Panc1 (cell line): Measurements from ENCODE around the gene MTF1. TPM values are rescaled to one million over a fixed set of nuclear protein-coding genes. Genes with fewer than 3 reads are reported as not detected.
A peak's percentile ranks its signal among the peaks of the same experiment; 100 is the strongest.

Experiments used
- ATAC-seq: fragments of 200-7000 bp; cut with Tn5 transposase; 2 replicates; pipeline ENCODE4 v1.9.1; 2020; ENCODE audit warnings: mild to moderate bottlenecking, moderate library complexity
- BruUV-seq: library from RNA; stranded (reverse); fragments of 400-500 nt; replicated peaks from 2 replicates; lab custom pipeline; 2021; lab: Mats Ljungman, UMichigan
- CTCF ChIA-PET: fragments of 300-600 bp; sonication (Branson Sonifier 250); formaldehyde crosslinking; loops from one replicate; lab custom pipeline; 2022; ENCODE audit warnings: antibody characterized with exemption; lab: Charles Lee
- POLR2A ChIA-PET: fragments of 300-600 bp; sonication (Branson Sonifier 250); formaldehyde crosslinking; loops from one replicate; lab custom pipeline; 2022; ENCODE audit warnings: antibody characterized with exemption; lab: Charles Lee
- DNase-seq: peaks from one replicate; pipeline ENCODE4 v3.0.0-alpha.2; 2010; ENCODE audit warnings: low read depth, low spot score
- H3K27ac ChIP-seq: 2 replicates; pipeline ENCODE4 v1.5.1; 2011; ENCODE audit warnings: mild to moderate bottlenecking, low read length, inconsistent platforms
- H3K27me3 ChIP-seq: fragments of 200-500 bp; sonication (Bioruptor generic); 2 replicates; pipeline ENCODE4 v1.6.0; 2014; ENCODE audit warnings: low read length, inconsistent platforms; ENCODE audit not compliant: control insufficient read depth, insufficient read depth
- H3K36me3 ChIP-seq: fragments of 200-500 bp; sonication (Bioruptor generic); 2 replicates; pipeline ENCODE4 v1.5.1; 2014; ENCODE audit warnings: inconsistent platforms, mild to moderate bottlenecking, low read length, moderate library complexity; ENCODE audit not compliant: control insufficient read depth, insufficient read depth
- H3K4me1 ChIP-seq: 2 replicates; pipeline ENCODE4 v1.5.1; 2011; ENCODE audit warnings: inconsistent platforms, mild to moderate bottlenecking, low read length, moderate library complexity; ENCODE audit not compliant: control insufficient read depth, insufficient read depth
- H3K4me3 ChIP-seq, 2 experiments: 2 replicates each; pipeline ENCODE4 v1.5.1; 2011 to 2012; ENCODE audit warnings: low read depth in 2 of 2, low read length in 2 of 2, mild to moderate bottlenecking in 2 of 2, inconsistent platforms in 1 of 2, moderate library complexity in 1 of 2
- H3K9me3 ChIP-seq: fragments of 200-500 bp; sonication (Bioruptor generic); 2 replicates; pipeline ENCODE4 v1.5.1; 2014; ENCODE audit warnings: low read depth, mild to moderate bottlenecking, inconsistent platforms, low read length, moderate library complexity; ENCODE audit not compliant: control insufficient read depth, insufficient read depth
- CTCF ChIP-seq: fragments of 450-650 bp; IDR thresholded peaks from 2 replicates; pipeline ENCODE4 v1.5.1; 2017; ENCODE audit warnings: mild to moderate bottlenecking
- POLR2AphosphoS5 ChIP-seq: IDR thresholded peaks from 2 replicates; pipeline ENCODE4 v1.6.1; 2012; ENCODE audit warnings: mild to moderate bottlenecking, low read depth, low read length, moderate library complexity
- SIN3A ChIP-seq: IDR thresholded peaks from 2 replicates; pipeline ENCODE4 v1.6.1; 2012; ENCODE audit warnings: low read depth, mild to moderate bottlenecking, low read length, moderate library complexity, borderline replicate concordance; ENCODE audit not compliant: insufficient read depth
- TCF7L2 ChIP-seq: IDR thresholded peaks from 2 replicates; pipeline ENCODE4 v1.6.1; 2011; ENCODE audit warnings: mild to moderate bottlenecking, low read depth, low read length, inconsistent platforms
- in situ Hi-C: cut with HindIII; loops from 2 replicates; pipeline ENCODE4 v1.10.0; 2016; ENCODE audit warnings: low sequenced_read_pairs, low pct_unique_long_range_greater_than_20kb
- intact Hi-C: fragments of 100-400 bp; cut with micrococcal nuclease; formaldehyde crosslinking; loops from one replicate; pipeline ENCODE4 v1.10.0; 2022; ENCODE audit not compliant: unreplicated experiment
- total RNA-seq: library from RNA; stranded (reverse); gene quantifications from one replicate; pipeline ENCODE4 v1.2.1, GENCODE V29; 2021; ENCODE audit not compliant: unreplicated experiment
- TF ChIP-seq, protein P1 (sequence below), 2 experiments: IDR thresholded peaks; 2 replicates each; pipeline ENCODE4 v1.6.1; 2011 to 2012; ENCODE audit warnings: low read depth in 2 of 2, control low read depth in 1 of 2, low read length in 1 of 2, mild to moderate bottlenecking in 1 of 2, moderate library complexity in 1 of 2; ENCODE audit not compliant: insufficient read depth in 1 of 2

MTF1 gene
- total RNA-seq, 1 experiment from 2014 or later: 26.2 TPM

DNA sequence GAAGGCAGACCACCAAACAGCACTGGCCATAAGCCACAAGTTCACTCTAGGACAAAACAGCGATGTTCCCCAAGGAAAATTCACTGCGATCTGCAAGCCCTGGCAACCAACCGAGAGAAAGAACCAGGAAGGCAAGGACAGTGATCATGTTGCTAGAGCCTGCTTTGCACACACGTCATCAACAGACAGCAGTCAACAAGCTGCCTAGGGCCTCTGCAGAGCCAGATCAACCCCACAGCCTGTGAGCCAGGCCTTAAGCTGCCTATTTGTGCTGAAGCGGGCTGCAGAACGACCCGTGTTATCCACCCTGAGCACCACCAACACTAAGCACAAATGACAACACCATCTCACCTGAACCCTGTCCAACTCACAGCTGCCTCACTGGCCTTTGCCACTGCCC lies 45.1 kb downstream of the MTF1 start:
- H3K27me3 ChIP-seq: no peaks in the 10 kb centered on the region
- peaks cover 20% of the 10 kb centered on the region for H3K4me1 ChIP-seq
- CTCF ChIA-PET: no interaction called here
- H3K36me3 ChIP-seq: peaks cover 12% of the 10 kb centered on the region
- no peaks in the 10 kb centered on the region for H3K9me3 ChIP-seq
- no peak for ATAC-seq
- POLR2A ChIA-PET: no interaction called here
- H3K27ac ChIP-seq: no peak overlapping the region
- in situ Hi-C loops: no loop called here
- TF ChIP-seq TCF7L2 (no peak), SIN3A (no peak), CTCF (no peak)
- TF ChIP-seq, protein P1, sequence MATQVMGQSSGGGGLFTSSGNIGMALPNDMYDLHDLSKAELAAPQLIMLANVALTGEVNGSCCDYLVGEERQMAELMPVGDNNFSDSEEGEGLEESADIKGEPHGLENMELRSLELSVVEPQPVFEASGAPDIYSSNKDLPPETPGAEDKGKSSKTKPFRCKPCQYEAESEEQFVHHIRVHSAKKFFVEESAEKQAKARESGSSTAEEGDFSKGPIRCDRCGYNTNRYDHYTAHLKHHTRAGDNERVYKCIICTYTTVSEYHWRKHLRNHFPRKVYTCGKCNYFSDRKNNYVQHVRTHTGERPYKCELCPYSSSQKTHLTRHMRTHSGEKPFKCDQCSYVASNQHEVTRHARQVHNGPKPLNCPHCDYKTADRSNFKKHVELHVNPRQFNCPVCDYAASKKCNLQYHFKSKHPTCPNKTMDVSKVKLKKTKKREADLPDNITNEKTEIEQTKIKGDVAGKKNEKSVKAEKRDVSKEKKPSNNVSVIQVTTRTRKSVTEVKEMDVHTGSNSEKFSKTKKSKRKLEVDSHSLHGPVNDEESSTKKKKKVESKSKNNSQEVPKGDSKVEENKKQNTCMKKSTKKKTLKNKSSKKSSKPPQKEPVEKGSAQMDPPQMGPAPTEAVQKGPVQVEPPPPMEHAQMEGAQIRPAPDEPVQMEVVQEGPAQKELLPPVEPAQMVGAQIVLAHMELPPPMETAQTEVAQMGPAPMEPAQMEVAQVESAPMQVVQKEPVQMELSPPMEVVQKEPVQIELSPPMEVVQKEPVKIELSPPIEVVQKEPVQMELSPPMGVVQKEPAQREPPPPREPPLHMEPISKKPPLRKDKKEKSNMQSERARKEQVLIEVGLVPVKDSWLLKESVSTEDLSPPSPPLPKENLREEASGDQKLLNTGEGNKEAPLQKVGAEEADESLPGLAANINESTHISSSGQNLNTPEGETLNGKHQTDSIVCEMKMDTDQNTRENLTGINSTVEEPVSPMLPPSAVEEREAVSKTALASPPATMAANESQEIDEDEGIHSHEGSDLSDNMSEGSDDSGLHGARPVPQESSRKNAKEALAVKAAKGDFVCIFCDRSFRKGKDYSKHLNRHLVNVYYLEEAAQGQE (IDR thresholded peaks at IDR 0.05; ENCODE audit: insufficient read depth in 1 of 2, low read depth in 2 of 2, low read length in 1 of 2): no peak
- H3K4me3 ChIP-seq: no peak overlapping the region
- intact Hi-C loops: no loop called here
- no TSS peak for BruUV-seq
- no peak for DNase-seq

GRCh38 chr1:37813529-37814145 lies 45.8 kb downstream of the MTF1 start:
- CTCF ChIA-PET: no interaction called here
- in situ Hi-C loops: no loop called here
- intact Hi-C loops: no loop called here
- DNase-seq: no peak
- peaks cover 13% of the 10 kb centered on the region for H3K36me3 ChIP-seq
- no peak for ATAC-seq
- no peak overlapping the region for H3K4me3 ChIP-seq
- BruUV-seq: TSS peak; percentile 28
- no peak for TF ChIP-seq TCF7L2
- TF ChIP-seq, protein P1 (IDR thresholded peaks at IDR 0.05; ENCODE audit: insufficient read depth in 1 of 2, low read depth in 2 of 2, low read length in 1 of 2): no peak
- TF ChIP-seq CTCF: no peak
- no peak for TF ChIP-seq POLR2AphosphoS5
- TF ChIP-seq SIN3A: no peak
- no peaks in the 10 kb centered on the region for H3K9me3 ChIP-seq
- H3K27ac ChIP-seq: no peak overlapping the region
- H3K27me3 ChIP-seq: no peaks in the 10 kb centered on the region
- POLR2A ChIA-PET: interaction anchor here (0.6 kb wide), 1 partner anchor 63 kb away, joined by 6 read pairs; no protein-coding TSS in a partner anchor
- H3K4me1 ChIP-seq: peaks cover 23% of the 10 kb centered on the region
